Neural progenitor cell (in vitro differentiated cells): ENCODE results near the gene PTPRG. TPM values are rescaled to one million over a fixed set of nuclear protein-coding genes. Genes with fewer than 3 reads are reported as not detected.

Source experiments
- DNase-seq: peaks from one replicate; pipeline ENCODE4 v3.0.0-alpha.2; 2016; ENCODE audit warnings: low spot score
- H2AFZ ChIP-seq: fragments of 200-600 bp; sonication (generic); replicated peaks from 2 replicates; pipeline ENCODE4 v1.6.1; 2016; ENCODE audit warnings: antibody characterized with exemption
- H3F3A ChIP-seq: fragments of 200-600 bp; sonication (generic); 2 replicates; pipeline ENCODE4 v1.6.1; 2016; ENCODE audit warnings: antibody characterized with exemption, low read depth
- H3K27ac ChIP-seq: fragments of 200-600 bp; sonication (generic); 2 replicates; pipeline ENCODE4 v1.5.1; 2016; ENCODE audit warnings: mild to moderate bottlenecking
- H3K27me3 ChIP-seq: fragments of 200-600 bp; sonication (generic); 2 replicates; pipeline ENCODE4 v1.6.1; 2016; ENCODE audit warnings: mild to moderate bottlenecking, moderate library complexity
- H3K36me3 ChIP-seq: fragments of 200-600 bp; sonication (generic); 2 replicates; pipeline ENCODE4 v1.5.1; 2016
- H3K4me1 ChIP-seq: fragments of 200-600 bp; sonication (generic); 2 replicates; pipeline ENCODE4 v1.6.1; 2016; ENCODE audit warnings: mixed run types
- H3K4me2 ChIP-seq: fragments of 200-600 bp; sonication (generic); 2 replicates; pipeline ENCODE4 v1.6.1; 2016
- H3K4me3 ChIP-seq: fragments of 200-600 bp; sonication (generic); 2 replicates; pipeline ENCODE4 v1.5.1; 2016
- H3K79me2 ChIP-seq: fragments of 200-600 bp; sonication (generic); 2 replicates; pipeline ENCODE4 v1.6.1; 2016; ENCODE audit warnings: low read depth
- H3K9ac ChIP-seq: fragments of 200-600 bp; sonication (generic); 2 replicates; pipeline ENCODE4 v1.6.1; 2016
- H3K9me3 ChIP-seq: fragments of 200-600 bp; sonication (generic); 2 replicates; pipeline ENCODE4 v1.5.1; 2016; ENCODE audit warnings: low read depth
- H4K20me1 ChIP-seq: fragments of 200-600 bp; sonication (generic); 2 replicates; pipeline ENCODE4 v1.6.1; 2016; ENCODE audit warnings: low read depth
- H3K27ac Mint-ChIP-seq: 3 replicates; pipeline ENCODE4 v1.8.0; 2021; ENCODE audit warnings: mixed read lengths
- H3K27me3 Mint-ChIP-seq: 2 replicates; pipeline ENCODE4 v1.8.0; 2022; ENCODE audit warnings: low read depth, mild to moderate bottlenecking, inconsistent platforms, moderate library complexity, mixed read lengths; ENCODE audit not compliant: insufficient read depth
- H3K36me3 Mint-ChIP-seq: 3 replicates; pipeline ENCODE4 v1.8.0; 2021; ENCODE audit warnings: mixed read lengths
- H3K4me1 Mint-ChIP-seq: 3 replicates; pipeline ENCODE4 v1.8.0; 2021; ENCODE audit warnings: mixed read lengths
- H3K4me3 Mint-ChIP-seq: 3 replicates; pipeline ENCODE4 v1.8.0; 2021; ENCODE audit warnings: mild to moderate bottlenecking, moderate library complexity, mixed read lengths
- H3K9me3 Mint-ChIP-seq: 3 replicates; pipeline ENCODE4 v1.8.0; 2020; ENCODE audit warnings: mixed read lengths
- CTCF ChIP-seq: fragments of 200-600 bp; sonication (generic); IDR thresholded peaks from 2 replicates; pipeline ENCODE4 v1.5.1; 2017; ENCODE audit warnings: antibody characterized with exemption, mild to moderate bottlenecking
- EZH2 ChIP-seq: fragments of 200-600 bp; sonication (generic); IDR thresholded peaks from 2 replicates; pipeline ENCODE4 v1.6.1; 2017; ENCODE audit warnings: antibody characterized with exemption, mild to moderate bottlenecking, moderate library complexity
- EZH2phosphoT487 ChIP-seq: fragments of 200-600 bp; sonication (generic); IDR thresholded peaks from 2 replicates; pipeline ENCODE4 v1.6.1; 2017; ENCODE audit warnings: antibody characterized with exemption
- total RNA-seq: library from RNA; depleted of rRNA; stranded (reverse); fragments of >200 nt; gene quantifications from 2 replicates; pipeline ENCODE4 v1.2.3, GENCODE V29; 2015; ENCODE audit warnings: low replicate concordance

PTPRG gene
- total RNA-seq, 1 donor from 2014 or later: 65.3 TPM

- Histone ChIP-seq H3K27me3 (no peaks in the 10 kb centered on the region), H2AFZ (no peak overlapping the region), H3K36me3 (no peaks in the 10 kb centered on the region), H3K4me2 (no peak overlapping the region), H3K4me1 (peaks cover 18% of the 10 kb centered on the region), H3F3A (no peaks in the 10 kb centered on the region), H3K4me3 (no peak overlapping the region), H3K9me3 (no peaks in the 10 kb centered on the region), H3K27ac (no peak overlapping the region), H3K9ac (no peak overlapping the region), H4K20me1 (no peaks in the 10 kb centered on the region), H3K79me2 (peaks cover 82% of the 10 kb centered on the region)
- Mint-ChIP-seq H3K27me3 (no peaks in the 10 kb centered on the region), H3K9me3 (no peaks in the 10 kb centered on the region), H3K4me1 (peaks cover 13% of the 10 kb centered on the region), H3K36me3 (peaks cover 3% of the 10 kb centered on the region), H3K4me3 (no peak overlapping the region), H3K27ac (no peak overlapping the region)
- DNase-seq: no peak
- TF ChIP-seq EZH2: no peak
- TF ChIP-seq CTCF: no peak
- no peak for TF ChIP-seq EZH2phosphoT487
Measured at GRCh38 chr3:61882253-61882652, 320.9 kb downstream of the PTPRG start.

- Histone ChIP-seq H3K9me3 (no peaks in the 10 kb centered on the region), H3K9ac (no peak overlapping the region), H3K79me2 (peaks cover 80% of the 10 kb centered on the region), H4K20me1 (no peaks in the 10 kb centered on the region), H3K4me1 (peaks cover 3% of the 10 kb centered on the region), H3K4me3 (no peak overlapping the region), H2AFZ (no peak overlapping the region), H3K36me3 (no peaks in the 10 kb centered on the region), H3K27me3 (no peaks in the 10 kb centered on the region), H3F3A (no peaks in the 10 kb centered on the region), H3K27ac (no peak overlapping the region), H3K4me2 (no peak overlapping the region)
- TF ChIP-seq EZH2phosphoT487 (no peak), CTCF (no peak), EZH2 (no peak)
- DNase-seq: no peak
- Mint-ChIP-seq H3K9me3 (no peaks in the 10 kb centered on the region), H3K4me1 (peaks cover 6% of the 10 kb centered on the region), H3K27me3 (no peaks in the 10 kb centered on the region), H3K4me3 (no peak overlapping the region), H3K36me3 (peaks cover 3% of the 10 kb centered on the region), H3K27ac (no peak overlapping the region)
Measured at GRCh38 chr3:61884794-61885193, 323.4 kb downstream of the PTPRG start.

- Histone ChIP-seq H3K27ac (no peak overlapping the region), H3K9me3 (no peaks in the 10 kb centered on the region), H3K4me2 (no peak overlapping the region), H3F3A (no peaks in the 10 kb centered on the region), H3K36me3 (no peaks in the 10 kb centered on the region), H3K4me1 (peaks cover 10% of the 10 kb centered on the region), H3K9ac (no peak overlapping the region), H3K27me3 (no peaks in the 10 kb centered on the region), H4K20me1 (no peaks in the 10 kb centered on the region), H3K4me3 (no peak overlapping the region), H2AFZ (no peak overlapping the region), H3K79me2 (peaks cover 80% of the 10 kb centered on the region)
- DNase-seq: no peak
- no peak overlapping the region for H3K4me3 Mint-ChIP-seq
- TF ChIP-seq CTCF (no peak), EZH2phosphoT487 (no peak), EZH2 (no peak)
- no peak overlapping the region for H3K27ac Mint-ChIP-seq
- H3K9me3 Mint-ChIP-seq: no peaks in the 10 kb centered on the region
- peaks cover 9% of the 10 kb centered on the region for H3K4me1 Mint-ChIP-seq
- no peaks in the 10 kb centered on the region for H3K27me3 Mint-ChIP-seq
- H3K36me3 Mint-ChIP-seq: peaks cover 3% of the 10 kb centered on the region
Measured at GRCh38 chr3:61885414-61885813, 324.0 kb downstream of the PTPRG start.
